ENCODE data around the gene DNAJC1. TPM values are rescaled to one million over a fixed set of nuclear protein-coding genes. Genes with fewer than 3 reads are reported as not detected.

Gene DNAJC1
- total and polyA plus RNA-seq, 2 of the 8 experiments (the other 6 are each of a cell fraction or from before 2014, with no cell fraction given): 6.8 to 14.8 TPM

DNA sequence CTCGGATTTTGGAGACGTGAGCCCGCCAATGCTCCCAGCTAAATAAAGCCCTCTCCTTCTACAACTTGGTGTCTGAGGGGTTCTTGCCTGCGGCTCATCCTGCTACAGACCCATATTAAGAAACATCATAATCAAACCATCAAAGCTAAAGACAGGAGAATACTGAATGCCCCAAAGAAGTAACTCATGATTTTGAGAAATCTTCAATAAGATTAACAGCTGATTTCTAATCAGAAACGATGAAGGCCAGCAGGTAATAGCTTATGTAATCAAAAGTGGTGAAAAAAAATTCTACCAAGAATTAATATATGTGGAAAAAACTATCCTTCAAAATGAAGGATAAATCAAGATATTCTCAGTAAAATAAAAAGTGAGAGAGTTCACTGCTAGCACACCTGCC, 130.3 kb downstream of the DNAJC1 start:
- Histone ChIP-seq H2BK15ac (ENCODE audit: low read length) (no peak overlapping the region), H4K20me1 (replicated peaks in 1 of 2; ENCODE audit: control insufficient read depth in 1 of 2, insufficient read depth in 2 of 2, low read length in 2 of 2) (no peaks in the 10 kb centered on the region), H3K27ac (ENCODE audit: low read depth, low read length) (no peak overlapping the region), H3K23me2 (ENCODE audit: low read depth, low read length) (no peaks in the 10 kb centered on the region), H3K4me3 (ENCODE audit: extremely low read depth in 1 of 4, insufficient read depth in 2 of 4, low read depth in 3 of 4, low read length in 4 of 4) (no peak overlapping the region), H2AFZ (ENCODE audit: low read length) (no peak overlapping the region), H2BK12ac (ENCODE audit: low read depth, low read length) (no peak overlapping the region), H3K4me2 (ENCODE audit: insufficient read depth in 1 of 2, low read depth in 2 of 2, low read length in 2 of 2) (no peak overlapping the region), H3K56ac (replicated peaks; ENCODE audit: insufficient read length, low read depth, low read length) (no peak overlapping the region), H4K91ac (replicated peaks; ENCODE audit: insufficient read length, low read length) (no peak overlapping the region), H3K23ac (ENCODE audit: insufficient read length) (no peak overlapping the region), H3K4me1 (replicated peaks in 1 of 4; ENCODE audit: control insufficient read depth in 3 of 4, insufficient read depth in 4 of 4, low read length in 3 of 4) (peaks cover 0 to 6% (median 0%) of the 10 kb centered on the region in 4 experiments; a peak in 3 of 7 replicates), H2AK5ac (ENCODE audit: low read depth, low read length) (no peak overlapping the region), H3K79me2 (ENCODE audit: control insufficient read depth in 1 of 2, insufficient read depth in 2 of 2, low read length in 2 of 2) (no peaks in the 10 kb centered on the region), H3K4ac (replicated peaks; ENCODE audit: insufficient read length, low read depth, low read length) (no peak overlapping the region), H3K9me3 (ENCODE audit: insufficient read depth in 2 of 2, low read depth in 1 of 2, low read length in 1 of 2) (peaks cover 6 to 11% of the 10 kb centered on the region in 2 experiments; a peak in 3 of 4 replicates), H2BK20ac (ENCODE audit: low read length) (no peak overlapping the region), H3K18ac (ENCODE audit: extremely low read depth, low read length) (no peak overlapping the region), H4K5ac (ENCODE audit: insufficient read length, low read depth, low read length) (no peak overlapping the region), H2BK120ac (replicated peaks; ENCODE audit: low read depth, low read length) (no peak overlapping the region), H3K36me3 (ENCODE audit: control insufficient read depth in 2 of 4, insufficient read depth in 4 of 4, low read length in 3 of 4) (no peaks in the 10 kb centered on the region; a peak in 1 of 8 replicates), H3K79me1 (ENCODE audit: low read depth, low read length) (no peaks in the 10 kb centered on the region), H3K27me3 (replicated peaks in 1 of 4; ENCODE audit: control insufficient read depth in 3 of 4, extremely low read depth in 1 of 4, insufficient read depth in 3 of 4, low read length in 3 of 4) (no peaks in the 10 kb centered on the region), H4K8ac (ENCODE audit: extremely low read depth, insufficient read depth, low read length) (no peak overlapping the region), H3K9ac (replicated peaks in 1 of 4; ENCODE audit: extremely low read depth in 1 of 4, low read depth in 3 of 4, low read length in 3 of 4) (no peak overlapping the region), H3K14ac (ENCODE audit: insufficient read length) (no peak overlapping the region), H2BK5ac (ENCODE audit: low read depth, low read length) (no peak overlapping the region)
- 93% methylated on average over 5 of the region's 5 CpGs; no CpG with 5 or more reads in 1 of the 2 experiments for WGBS, 2 experiments (ENCODE audit: extremely low coverage in 1 of 2, insufficient coverage in 1 of 2, insufficient read length in 1 of 2, insufficient replicate concordance in 2 of 2, low coverage in 1 of 2, low lambda C conversion rate in 2 of 2, missing lambda C conversion rate in 1 of 2)
- POLR2A ChIA-PET (ENCODE audit: partially characterized antibody): no interaction called here
- FAIRE-seq (no peak), DNase-seq (ENCODE audit: low read depth in 1 of 2, low spot score in 2 of 2) (no peak)
- CTCF ChIA-PET (ENCODE audit: partially characterized antibody): interaction anchor here (1.1 kb wide), 1 partner anchor 64 kb away, joined by 3 read pairs; no protein-coding TSS in a partner anchor
- TF ChIP-seq USF2 (IDR thresholded peaks at IDR 0.05; ENCODE audit: low read length): no peak
- TF ChIP-seq TCF12 (IDR thresholded peaks at IDR 0.05; ENCODE audit: low read depth, low read length): no peak
- no peak for TF ChIP-seq MAFK (IDR thresholded peaks at IDR 0.05; ENCODE audit: low read depth, low read length)
- TF ChIP-seq NRF1 (IDR thresholded peaks at IDR 0.05; ENCODE audit: low read depth, low read length): no peak
- no peak for TF ChIP-seq POU5F1 (IDR thresholded peaks at IDR 0.05; ENCODE audit: low read depth, low read length)
- no peak for TF ChIP-seq ATF3 (IDR thresholded peaks at IDR 0.05; ENCODE audit: insufficient read depth, low read depth, low read length)
- no peak for TF ChIP-seq EZH2 (IDR thresholded peaks at IDR 0.05; ENCODE audit: low read depth, low read length, severe bottlenecking)
- TF ChIP-seq BACH1 (IDR thresholded peaks at IDR 0.05; ENCODE audit: low read length): no peak
- no peak for TF ChIP-seq RFX5 (IDR thresholded peaks at IDR 0.05; ENCODE audit: borderline replicate concordance, low read depth, low read length)
- TF ChIP-seq ATF2 (IDR thresholded peaks at IDR 0.05; ENCODE audit: low read length): no peak
